ENCODE data around the gene URAD. TPM values are rescaled to one million over a fixed set of nuclear protein-coding genes. Genes with fewer than 3 reads are reported as not detected.

Gene URAD
- total RNA-seq, 1 experiment from 2014 or later = not detected

DNA sequence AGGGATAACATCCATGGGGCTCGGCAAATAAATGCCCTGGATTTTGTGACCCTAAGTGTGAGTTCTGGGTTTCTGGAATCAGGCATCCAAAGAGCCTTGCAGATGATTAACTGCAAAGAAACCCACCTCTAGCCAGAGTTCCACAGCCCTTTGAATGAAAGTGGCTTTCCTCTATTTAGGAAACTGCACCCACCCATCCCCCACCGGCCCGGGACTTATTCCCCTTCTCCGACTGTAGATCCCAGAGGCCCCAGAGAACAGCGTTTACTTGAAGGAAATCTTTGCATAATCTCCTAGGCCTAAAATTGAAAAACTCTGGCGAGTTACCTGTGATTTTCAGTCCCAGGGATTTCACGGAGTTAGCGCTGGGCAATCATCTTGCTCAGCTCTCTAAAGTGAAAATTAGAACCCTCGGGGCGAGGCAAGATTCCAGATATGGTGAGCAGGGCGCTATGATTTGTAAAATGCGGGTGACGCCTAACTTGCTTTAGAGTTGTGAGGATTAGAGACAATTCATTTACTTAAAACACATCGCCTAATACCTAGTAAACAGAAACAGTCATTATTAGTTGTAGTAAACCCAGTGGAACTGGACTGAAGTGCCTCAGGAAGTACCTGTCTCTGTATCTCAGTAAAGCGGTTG lies 9.4 kb downstream of the URAD start:
- peaks cover 4% of the 10 kb centered on the region; the same call in 1 of the 2 replicates for H3K27me3 ChIP-seq

GRCh38 chr13:27978301-27978968 lies 10.1 kb downstream of the URAD start:
- DNase-seq = no peak

More for the DNA sequence above, 9.4 kb downstream of the URAD start:
- no peak overlapping the region for H3K27ac ChIP-seq
- no peak overlapping the region for H3K4me3 ChIP-seq
- H3K36me3 ChIP-seq = no peaks in the 10 kb centered on the region
- DNase-seq = no peak
- no peaks in the 10 kb centered on the region for H3K4me1 ChIP-seq
- no peaks in the 10 kb centered on the region for H3K9me3 ChIP-seq (replicated peaks)

GRCh38 chr13:27977476-27978300 lies 10.8 kb downstream of the URAD start:
- Histone ChIP-seq H3K4me1 (peaks cover 5% of the 10 kb centered on the region; the same call in 1 of the 2 replicates), H3K27me3 (peaks cover 4% of the 10 kb centered on the region), H3K9me3 (replicated peaks) (no peaks in the 10 kb centered on the region), H3K36me3 (no peaks in the 10 kb centered on the region), H3K27ac (no peak overlapping the region), H3K4me3 (no peak overlapping the region)
- no peak for DNase-seq

More at GRCh38 chr13:27978301-27978968, 10.1 kb downstream of the URAD start:
- H3K9me3 ChIP-seq (replicated peaks) = no peaks in the 10 kb centered on the region
- H3K4me1 ChIP-seq = peaks cover 1% of the 10 kb centered on the region; the same call in 1 of the 2 replicates
- H3K36me3 ChIP-seq = no peaks in the 10 kb centered on the region
- H3K4me3 ChIP-seq = no peak overlapping the region
- H3K27ac ChIP-seq = no peak overlapping the region
- peaks cover 4% of the 10 kb centered on the region for H3K27me3 ChIP-seq

- Histone ChIP-seq H3K4me3 (no peak overlapping the region), H3K27ac (no peak overlapping the region), H3K36me3 (no peaks in the 10 kb centered on the region), H3K4me1 (peaks cover 5% of the 10 kb centered on the region; the same call in 1 of the 2 replicates), H3K9me3 (replicated peaks) (no peaks in the 10 kb centered on the region), H3K27me3 (no peaks in the 10 kb centered on the region; the same call in none of the 2 replicates)
- DNase-seq = no peak
These were observed 12.0 kb downstream of the URAD start for GRCh38 chr13:27976362-27977091.

DNA sequence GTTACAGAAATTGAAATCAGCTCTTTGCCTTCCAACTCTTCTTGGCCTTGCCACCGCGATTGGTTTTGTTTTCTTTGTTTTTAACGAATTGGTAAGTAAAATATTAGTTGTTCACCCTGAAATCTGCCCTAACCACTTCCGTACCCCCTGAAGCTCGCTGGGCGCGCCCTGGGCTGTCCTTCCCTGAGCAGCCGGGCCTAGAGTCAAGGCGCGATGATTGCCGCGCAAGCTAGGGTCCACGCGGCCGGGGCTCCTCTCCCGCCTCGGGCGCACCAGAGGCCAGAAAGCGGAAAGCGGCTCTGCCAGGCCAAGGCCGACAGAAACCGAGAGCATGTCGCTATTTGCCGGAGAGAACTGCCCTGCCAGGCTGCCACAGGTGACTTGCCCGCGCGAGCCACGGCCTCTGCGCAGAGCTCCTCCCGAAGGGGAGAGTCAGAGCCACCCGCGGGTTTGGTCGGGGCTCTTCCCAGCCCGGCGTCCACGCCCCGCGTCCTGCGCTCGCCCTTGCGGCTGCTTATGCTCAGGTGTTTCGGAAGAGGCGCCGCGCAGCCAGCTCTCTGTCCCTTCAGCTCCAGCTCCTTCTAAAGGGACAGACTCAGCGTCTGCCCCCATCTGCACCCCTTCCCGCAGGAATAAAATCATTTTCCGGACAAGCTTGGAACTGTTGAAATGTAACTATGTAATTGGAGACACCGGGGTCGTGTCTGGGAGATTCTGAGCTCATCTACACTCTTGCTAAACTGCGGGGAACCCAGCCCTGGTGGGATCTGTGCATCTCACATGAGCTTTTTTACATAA lies 12.7 kb downstream of the URAD start:
- Histone ChIP-seq H3K36me3 (no peaks in the 10 kb centered on the region), H3K4me1 (peaks cover 5% of the 10 kb centered on the region; the same call in 1 of the 2 replicates), H3K27ac (no peak overlapping the region), H3K27me3 (no peaks in the 10 kb centered on the region; the same call in none of the 2 replicates), H3K4me3 (no peak overlapping the region), H3K9me3 (replicated peaks) (no peaks in the 10 kb centered on the region)
- DNase-seq = no peak

DNA sequence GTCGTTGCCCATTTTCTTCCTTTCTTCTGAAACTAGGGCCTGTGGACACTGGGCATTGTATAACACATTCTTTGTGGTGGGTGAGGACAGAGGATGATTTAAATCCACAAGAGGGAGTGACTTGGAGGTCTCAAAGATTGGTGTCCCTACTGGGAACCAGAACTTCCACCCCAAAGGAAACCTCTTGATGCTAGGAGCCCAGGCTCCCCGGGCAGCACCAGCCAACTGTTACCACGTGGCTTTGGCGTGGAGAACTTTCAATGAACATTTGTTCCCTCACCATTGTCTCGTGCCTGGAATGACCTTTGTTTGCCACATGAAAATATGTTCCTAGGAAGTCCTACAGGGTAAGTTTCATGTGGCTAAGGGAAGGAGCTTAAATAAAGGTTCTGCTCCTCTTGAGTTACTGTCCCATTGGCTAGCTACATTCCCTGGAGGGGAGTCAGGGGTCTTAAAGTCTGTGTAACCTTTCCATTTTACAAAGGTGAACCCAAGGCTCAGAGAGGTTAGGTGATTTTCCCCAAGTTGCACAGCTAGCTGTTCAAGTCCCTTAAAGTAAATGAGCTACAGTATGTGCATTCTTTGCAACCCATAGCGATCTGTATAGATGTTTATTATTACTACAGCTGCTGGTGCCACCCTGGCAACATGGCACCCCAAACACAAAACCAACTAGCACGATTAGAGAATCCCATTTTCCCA lies 14.4 kb downstream of the URAD start:
- Histone ChIP-seq H3K36me3 (no peaks in the 10 kb centered on the region), H3K4me3 (no peak overlapping the region), H3K27ac (no peak overlapping the region), H3K27me3 (no peaks in the 10 kb centered on the region; the same call in none of the 2 replicates), H3K9me3 (replicated peaks) (no peaks in the 10 kb centered on the region), H3K4me1 (peaks cover 5% of the 10 kb centered on the region; the same call in 1 of the 2 replicates)
- DNase-seq = no peak

GRCh38 chr13:27973291-27973690 lies 15.2 kb downstream of the URAD start:
- Histone ChIP-seq H3K36me3 (no peaks in the 10 kb centered on the region), H3K27me3 (no peaks in the 10 kb centered on the region; the same call in none of the 2 replicates), H3K4me3 (no peak overlapping the region), H3K9me3 (replicated peaks) (no peaks in the 10 kb centered on the region), H3K27ac (no peak overlapping the region), H3K4me1 (peaks cover 5% of the 10 kb centered on the region; the same call in 1 of the 2 replicates)
- peak; percentile 44 to 68 for DNase-seq

DNA sequence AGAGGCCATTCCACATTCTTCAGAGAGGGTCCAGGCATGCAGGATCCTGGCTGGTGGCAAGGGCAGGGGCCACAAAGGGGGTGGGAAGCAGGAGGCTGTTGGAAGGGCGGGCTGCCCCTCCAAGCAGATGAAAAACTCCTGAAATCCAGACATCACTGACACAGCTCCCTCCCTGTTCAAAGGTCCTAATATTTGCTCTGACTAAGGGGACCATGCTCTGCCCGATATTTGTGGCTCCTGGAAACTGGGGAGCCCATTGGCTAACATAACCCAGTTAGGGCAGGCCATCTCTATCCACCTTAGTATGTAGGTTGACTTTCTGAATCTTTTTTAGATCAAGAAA lies 16.0 kb downstream of the URAD start:
- Histone ChIP-seq H3K4me1 (peaks cover 5% of the 10 kb centered on the region; the same call in 1 of the 2 replicates), H3K36me3 (no peaks in the 10 kb centered on the region), H3K4me3 (no peak overlapping the region), H3K9me3 (replicated peaks) (no peaks in the 10 kb centered on the region), H3K27me3 (no peaks in the 10 kb centered on the region; the same call in none of the 2 replicates), H3K27ac (no peak overlapping the region)
- DNase-seq = no peak

DNA sequence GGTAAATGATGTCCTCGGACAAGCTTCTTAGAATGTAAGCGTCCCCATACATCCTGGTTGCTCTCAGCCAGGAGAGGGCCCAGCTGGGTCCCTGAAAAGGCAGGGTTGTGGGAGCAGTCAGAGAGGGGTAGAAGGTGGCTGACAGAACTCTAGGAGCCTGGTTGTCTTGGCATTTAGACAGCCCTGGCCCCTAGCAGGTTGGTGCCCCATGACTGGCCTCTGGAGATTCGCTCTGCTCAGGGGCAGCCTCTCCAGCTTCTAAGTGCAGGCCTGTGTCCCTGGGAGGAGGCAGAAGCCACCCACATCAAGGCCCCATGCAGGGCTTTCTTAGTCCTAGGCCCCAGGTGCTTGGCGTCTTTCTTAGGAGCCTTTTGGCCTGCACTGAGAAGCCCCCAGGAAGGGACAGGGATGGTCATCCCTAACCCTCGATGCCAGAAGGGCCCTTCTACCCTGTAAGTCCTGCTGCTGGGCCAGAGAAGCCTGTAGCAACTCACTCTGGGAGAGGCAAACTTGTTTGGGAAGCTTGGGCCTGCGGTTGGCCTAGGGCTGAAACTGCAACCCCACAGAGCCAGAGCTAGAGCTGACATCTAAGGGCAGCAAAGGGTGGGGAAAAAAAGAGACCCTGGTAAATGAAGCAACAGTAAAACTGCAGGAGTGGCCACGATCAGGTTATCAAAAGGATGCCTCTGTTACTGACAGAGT lies 16.6 kb downstream of the URAD start:
- Histone ChIP-seq H3K9me3 (replicated peaks) (no peaks in the 10 kb centered on the region), H3K4me1 (peaks cover 5% of the 10 kb centered on the region; the same call in 1 of the 2 replicates), H3K27me3 (no peaks in the 10 kb centered on the region; the same call in none of the 2 replicates), H3K27ac (no peak overlapping the region), H3K36me3 (no peaks in the 10 kb centered on the region), H3K4me3 (no peak overlapping the region)
- no peak for DNase-seq

DNA sequence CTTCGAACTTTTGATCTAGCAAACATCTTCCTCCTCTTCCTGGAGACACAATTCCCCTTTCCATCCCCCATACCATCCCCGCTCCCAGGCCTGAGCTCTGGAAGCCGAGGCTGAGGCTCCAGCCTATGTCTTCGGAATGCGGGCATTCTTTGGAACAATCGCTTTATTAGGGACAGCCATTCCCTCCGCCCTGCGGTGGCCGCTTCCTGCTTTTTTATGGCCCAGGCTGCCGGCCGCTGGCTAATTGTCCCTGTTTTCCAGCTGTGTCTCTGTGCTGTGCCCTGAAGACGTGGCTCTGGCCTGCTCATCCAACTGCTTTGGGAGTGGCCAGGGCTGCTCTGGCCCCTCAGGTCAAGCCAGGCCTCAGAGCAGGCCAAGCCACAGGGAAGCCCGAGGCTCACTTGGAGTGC lies 17.3 kb downstream of the URAD start:
- H3K9me3 ChIP-seq (replicated peaks) = no peaks in the 10 kb centered on the region
- DNase-seq = no peak
- H3K4me1 ChIP-seq = peaks cover 5% of the 10 kb centered on the region; the same call in 1 of the 2 replicates
- H3K27ac ChIP-seq = no peak overlapping the region
- H3K4me3 ChIP-seq = no peak overlapping the region
- H3K36me3 ChIP-seq = no peaks in the 10 kb centered on the region
- H3K27me3 ChIP-seq = no peaks in the 10 kb centered on the region; the same call in none of the 2 replicates

DNA sequence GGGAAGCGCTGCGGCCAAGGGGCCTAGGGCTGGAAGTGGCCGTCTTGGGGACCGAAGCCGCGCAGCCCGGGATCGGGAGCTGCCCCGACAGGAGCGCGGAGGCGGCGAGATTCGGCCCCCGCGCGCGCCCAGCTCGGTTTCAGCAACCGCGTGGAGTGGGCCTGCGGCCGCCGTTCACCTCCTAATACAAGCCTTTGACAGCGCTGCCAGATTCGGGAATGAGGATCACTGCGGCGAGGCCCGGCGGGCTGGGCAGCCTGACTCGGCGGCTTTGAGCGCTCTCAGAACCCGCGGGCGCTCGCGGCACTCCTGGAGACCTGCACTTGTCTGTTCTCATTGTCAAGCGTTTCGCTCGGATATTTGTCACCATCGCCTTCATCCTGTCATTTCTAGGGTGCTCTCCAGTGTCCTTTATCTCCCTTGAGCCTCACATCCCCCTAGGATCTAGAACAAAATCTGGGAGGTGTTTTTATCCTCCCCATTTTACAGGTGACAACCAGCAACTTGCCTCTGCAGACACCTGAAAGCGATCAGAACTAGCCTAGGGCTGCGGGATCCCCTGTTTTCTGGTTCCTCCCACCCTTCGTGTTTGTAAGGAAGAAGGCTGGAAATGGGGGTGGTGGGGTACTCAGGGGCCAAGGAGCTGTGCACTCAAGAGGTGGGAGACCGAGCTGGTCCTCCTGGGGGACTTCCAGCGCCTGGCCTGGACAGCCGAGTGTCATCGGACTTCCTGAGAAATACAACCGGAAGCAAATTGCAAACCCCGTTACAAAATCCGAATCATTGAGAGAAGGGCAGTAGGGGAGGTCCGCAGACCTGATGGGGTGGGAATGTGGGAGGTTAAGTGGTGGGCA lies 17.9 kb downstream of the URAD start:
- Histone ChIP-seq H3K27me3 (no peaks in the 10 kb centered on the region; the same call in none of the 2 replicates), H3K27ac (no peak overlapping the region), H3K4me3 (no peak overlapping the region), H3K36me3 (no peaks in the 10 kb centered on the region), H3K4me1 (peaks cover 5% of the 10 kb centered on the region; the same call in 1 of the 2 replicates), H3K9me3 (replicated peaks) (no peaks in the 10 kb centered on the region)
- DNase-seq = no peak

DNA sequence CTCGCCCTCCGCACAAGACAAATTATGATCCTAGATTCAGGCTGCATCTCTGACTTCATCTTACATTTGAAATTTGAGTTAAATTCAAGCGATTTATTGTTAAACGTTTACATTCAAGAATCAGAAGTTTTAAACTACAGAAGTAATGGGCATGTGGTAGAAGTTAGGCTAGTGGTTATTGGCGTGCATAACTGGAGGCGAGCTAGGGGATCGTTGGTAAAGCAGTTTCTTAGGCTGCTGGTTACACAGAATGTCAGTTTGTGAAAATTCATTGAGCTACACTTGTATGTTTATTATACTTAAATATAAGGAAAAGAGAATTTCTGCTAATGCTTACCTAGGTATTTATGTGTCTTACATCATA lies 18.6 kb downstream of the URAD start:
- H3K27ac ChIP-seq = no peak overlapping the region
- peaks cover 5% of the 10 kb centered on the region; the same call in 1 of the 2 replicates for H3K4me1 ChIP-seq
- H3K9me3 ChIP-seq (replicated peaks) = no peaks in the 10 kb centered on the region
- no peak for DNase-seq
- H3K4me3 ChIP-seq = no peak overlapping the region
- H3K27me3 ChIP-seq = peaks cover 4% of the 10 kb centered on the region
- H3K36me3 ChIP-seq = no peaks in the 10 kb centered on the region
